Body of pancreas (tissue), 4 donors: Measurements from ENCODE around the gene BRAF. TPM values are rescaled to one million over a fixed set of nuclear protein-coding genes. Genes with fewer than 3 reads are reported as not detected.

Experiments
- ATAC-seq: fragments of 150-250 bp; one replicate; pipeline ENCODE4 v1.9.1; 2016
- DNase-seq, 4 donors: peaks; one replicate each; pipeline ENCODE4 v3.0.0-alpha.2; 2019
- H3K27ac ChIP-seq, 4 donors: fragments of 200-600 bp; sonication (generic); 1 replicate in 3 of 4; 2 replicates in 1 of 4; pipeline versions ENCODE4 v1.5.1 to v1.6.1; 2016 to 2019; ENCODE audit warnings: mild to moderate bottlenecking in 1 of 4, mixed read lengths in 1 of 4, moderate library complexity in 1 of 4
- H3K27me3 ChIP-seq, 2 donors: fragments of 200-600 bp; sonication (generic); one replicate each; pipeline ENCODE4 v1.6.0; 2016; ENCODE audit warnings: mild to moderate bottlenecking in 1 of 2
- H3K36me3 ChIP-seq, 2 donors: fragments of 200-600 bp; sonication (generic); replicated peaks in 1 of 2; 2 replicates each; pipeline ENCODE4 v1.5.1; 2016; ENCODE audit warnings: low read depth in 2 of 2; ENCODE audit not compliant: insufficient read depth in 1 of 2
- H3K4me1 ChIP-seq: fragments of 200-600 bp; sonication (generic); one replicate; pipeline ENCODE4 v1.6.0; 2016
- H3K4me3 ChIP-seq, 2 donors: fragments of 200-600 bp; sonication (generic); 1 replicate in 1 of 2; 2 replicates in 1 of 2; pipeline ENCODE4 v1.5.1; 2016 to 2019
- H3K9me3 ChIP-seq, 3 donors: fragments of 200-600 bp; sonication (generic); 1 replicate in 2 of 3; 2 replicates in 1 of 3; pipeline ENCODE4 v1.5.1; 2016
- POLR2A ChIP-seq, 3 donors: fragments of 450-650 bp; IDR thresholded peaks; one replicate each; pipeline ENCODE4 v1.6.1; 2016; ENCODE audit warnings: antibody characterized with exemption in 3 of 3, mild to moderate bottlenecking in 2 of 3
- WGBS, 2 donors: methylation state at CpG; one replicate each; pipeline ENCODE4 v1.1.5; 2017; 5-methylcytosine and 5-hydroxymethylcytosine counted together
- intact Hi-C: fragments of 100-400 bp; cut with DNase I; formaldehyde crosslinking; loops from one replicate; pipeline ENCODE4 v1.15.1; 2023
- total RNA-seq, 2 donors: library from RNA; depleted of rRNA; stranded (reverse); fragments of >200 nt; gene quantifications; one replicate each; pipeline ENCODE4 v1.1.0, GENCODE V29; 2016
- TF ChIP-seq, protein P1 (sequence below), 7 experiments: fragments of 450-650 bp in 4 of 7; fragments of 200-600 bp in 3 of 7; sonication (generic) in 3 of 7; IDR thresholded peaks; one replicate each; pipeline ENCODE4 v1.5.1; 2016 to 2019; ENCODE audit warnings: antibody characterized with exemption in 7 of 7

The BRAF gene
- total RNA-seq, 2 donors from 2014 or later, result 41.9 to 51.1 TPM

DNA sequence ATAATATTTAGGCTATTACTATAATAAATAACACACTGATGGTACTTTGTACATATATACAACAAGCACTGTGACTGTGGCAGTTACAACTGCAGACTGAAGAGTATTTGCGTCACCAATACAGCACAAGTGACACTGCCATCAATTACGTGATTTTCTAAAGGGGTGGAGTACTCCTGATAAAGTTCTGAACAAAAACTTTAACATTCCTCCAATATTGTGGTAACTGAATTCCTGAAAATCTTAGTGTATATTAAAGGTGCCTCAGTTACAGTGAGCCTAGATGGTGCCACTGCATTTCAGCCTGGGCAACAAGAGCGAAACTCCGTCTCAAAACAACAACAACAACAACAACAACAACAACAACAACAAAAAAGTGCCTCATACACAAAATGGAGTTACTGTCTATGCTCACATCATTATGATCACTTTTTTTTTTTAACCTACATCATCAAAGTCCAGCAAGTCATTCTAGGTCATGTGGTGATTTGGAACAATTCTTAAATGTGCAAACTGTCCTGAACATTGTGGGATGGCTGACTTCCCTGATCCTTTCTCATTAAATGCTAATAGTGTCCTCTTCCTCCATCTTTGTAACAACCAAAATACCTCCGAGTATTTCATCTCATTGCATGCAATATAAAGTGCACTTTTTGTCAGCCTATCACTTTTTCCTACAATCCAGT is 15.1 kb downstream of the BRAF start:
- intact Hi-C loops, result no loop called here
- ATAC-seq (no peak), DNase-seq (no peak)
- WGBS, 2 donors, result 89 to 91% methylated on average over 5 of the region's 5 CpGs
- Histone ChIP-seq H3K4me3 (no peak overlapping the region), H3K9me3 (no peaks in the 10 kb centered on the region), H3K4me1 (peaks cover 25% of the 10 kb centered on the region), H3K27ac (no peak overlapping the region), H3K27me3 (no peaks in the 10 kb centered on the region), H3K36me3 (no peaks in the 10 kb centered on the region)
- TF ChIP-seq, protein P1, sequence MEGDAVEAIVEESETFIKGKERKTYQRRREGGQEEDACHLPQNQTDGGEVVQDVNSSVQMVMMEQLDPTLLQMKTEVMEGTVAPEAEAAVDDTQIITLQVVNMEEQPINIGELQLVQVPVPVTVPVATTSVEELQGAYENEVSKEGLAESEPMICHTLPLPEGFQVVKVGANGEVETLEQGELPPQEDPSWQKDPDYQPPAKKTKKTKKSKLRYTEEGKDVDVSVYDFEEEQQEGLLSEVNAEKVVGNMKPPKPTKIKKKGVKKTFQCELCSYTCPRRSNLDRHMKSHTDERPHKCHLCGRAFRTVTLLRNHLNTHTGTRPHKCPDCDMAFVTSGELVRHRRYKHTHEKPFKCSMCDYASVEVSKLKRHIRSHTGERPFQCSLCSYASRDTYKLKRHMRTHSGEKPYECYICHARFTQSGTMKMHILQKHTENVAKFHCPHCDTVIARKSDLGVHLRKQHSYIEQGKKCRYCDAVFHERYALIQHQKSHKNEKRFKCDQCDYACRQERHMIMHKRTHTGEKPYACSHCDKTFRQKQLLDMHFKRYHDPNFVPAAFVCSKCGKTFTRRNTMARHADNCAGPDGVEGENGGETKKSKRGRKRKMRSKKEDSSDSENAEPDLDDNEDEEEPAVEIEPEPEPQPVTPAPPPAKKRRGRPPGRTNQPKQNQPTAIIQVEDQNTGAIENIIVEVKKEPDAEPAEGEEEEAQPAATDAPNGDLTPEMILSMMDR (IDR thresholded peaks at IDR 0.05), result no peak
- no peak for TF ChIP-seq POLR2A (IDR thresholded peaks at IDR 0.05)

DNA sequence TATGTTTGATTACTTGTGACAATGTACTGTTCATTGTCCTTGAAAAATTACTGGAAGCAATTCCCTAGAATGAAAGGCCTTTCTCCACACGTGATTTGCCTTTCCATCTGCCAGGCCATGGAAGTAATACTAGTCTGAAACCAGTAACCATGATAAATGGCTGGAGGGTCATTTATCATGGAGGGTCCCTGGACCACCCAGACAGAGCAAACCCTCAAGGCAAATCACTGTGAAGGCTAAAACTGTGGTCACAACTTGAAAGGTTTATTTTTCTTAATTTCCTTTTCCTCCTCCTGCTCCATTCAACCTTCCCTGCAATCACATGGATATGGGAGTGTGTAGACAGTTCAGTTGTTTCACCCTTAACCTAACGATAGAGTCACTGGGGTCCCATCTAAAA is 16.4 kb downstream of the BRAF start:
- Histone ChIP-seq H3K4me3 (no peak overlapping the region), H3K27ac (no peak overlapping the region), H3K36me3 (no peaks in the 10 kb centered on the region), H3K4me1 (peaks cover 17% of the 10 kb centered on the region), H3K27me3 (no peaks in the 10 kb centered on the region), H3K9me3 (no peaks in the 10 kb centered on the region)
- ATAC-seq, result no peak
- intact Hi-C loops, result no loop called here
- DNase-seq, result no peak
- no peak for TF ChIP-seq POLR2A (IDR thresholded peaks at IDR 0.05)
- TF ChIP-seq, protein P1 (IDR thresholded peaks at IDR 0.05), result no peak
- WGBS, 2 donors, result 51 to 54% methylated on average over 2 of the region's 2 CpGs

DNA sequence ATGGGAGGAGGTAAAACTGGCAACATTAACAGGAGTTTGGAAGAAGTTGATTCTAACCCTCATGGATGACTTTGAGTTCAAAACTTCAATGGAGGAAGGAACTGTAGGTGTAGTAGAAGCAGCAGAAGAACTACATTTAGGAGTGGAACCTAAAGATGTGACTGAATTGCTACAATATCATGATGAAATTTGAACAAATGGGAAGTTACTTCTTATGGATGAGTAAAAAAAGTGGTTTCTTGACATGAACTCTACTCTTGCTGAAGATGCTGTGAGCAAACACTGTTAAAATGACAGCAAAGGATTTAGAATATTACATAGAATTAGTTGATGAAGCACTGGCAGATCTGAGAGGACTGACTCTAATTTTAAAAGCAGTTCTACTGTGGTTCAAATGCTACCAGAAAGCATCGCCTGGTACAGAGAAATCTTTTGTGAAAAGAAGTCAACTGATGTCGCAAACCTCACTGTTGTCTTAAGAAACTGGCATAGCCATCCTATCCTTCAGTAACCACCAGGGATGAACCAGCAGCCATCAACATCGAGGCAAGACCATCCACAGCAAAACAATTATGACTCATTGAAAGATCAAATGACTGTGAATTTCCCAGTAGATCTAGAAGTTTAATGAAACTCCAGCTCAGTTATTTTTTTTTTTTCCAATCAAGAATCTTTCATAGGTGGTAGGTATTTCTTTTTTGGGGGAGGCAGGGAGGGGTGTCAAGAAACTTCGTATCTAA is 20.8 kb downstream of the BRAF start:
- TF ChIP-seq POLR2A (IDR thresholded peaks at IDR 0.05), result no peak
- TF ChIP-seq, protein P1 (IDR thresholded peaks at IDR 0.05), result no peak
- intact Hi-C loops, result no loop called here
- no peaks in the 10 kb centered on the region for H3K27me3 ChIP-seq
- H3K4me1 ChIP-seq, result peaks cover 8% of the 10 kb centered on the region
- no peak overlapping the region for H3K27ac ChIP-seq
- 92 to 96% methylated on average over 4 of the region's 4 CpGs for WGBS, 2 donors
- no peaks in the 10 kb centered on the region for H3K9me3 ChIP-seq
- no peak overlapping the region for H3K4me3 ChIP-seq
- ATAC-seq, result no peak
- no peak for DNase-seq
- H3K36me3 ChIP-seq, result no peaks in the 10 kb centered on the region

DNA sequence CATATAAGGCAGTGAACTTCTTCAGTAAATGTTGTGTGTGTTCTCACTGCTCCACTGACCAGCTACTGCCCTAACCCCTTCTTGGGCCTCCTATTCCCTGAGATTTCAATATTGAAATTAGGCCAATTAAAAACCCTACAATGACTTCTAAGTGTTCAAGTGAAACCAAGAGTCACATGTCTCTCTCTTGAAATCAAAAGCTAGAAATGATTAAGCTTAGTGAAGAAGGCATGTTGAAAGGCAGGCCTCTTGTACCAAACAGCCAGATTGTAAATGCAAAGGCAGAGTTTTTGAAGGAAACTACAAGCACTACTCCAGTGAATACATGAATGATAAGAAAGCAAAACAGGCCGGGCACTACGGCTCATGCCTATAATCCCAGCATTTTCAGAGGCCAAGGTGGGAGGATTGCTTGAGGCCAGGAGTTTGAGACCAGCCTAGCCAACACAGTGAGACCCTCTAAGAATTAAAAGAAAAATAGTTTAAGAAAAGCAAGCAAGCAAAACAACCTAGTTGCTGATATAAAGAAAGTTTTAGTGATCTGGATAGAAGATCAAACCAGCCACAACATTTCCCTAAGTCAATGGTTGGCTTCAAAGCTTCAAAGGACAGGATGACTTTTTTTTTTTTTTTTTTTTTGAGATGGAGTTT is 22.3 kb downstream of the BRAF start:
- H3K27me3 ChIP-seq, result no peaks in the 10 kb centered on the region
- no peak for TF ChIP-seq POLR2A (IDR thresholded peaks at IDR 0.05)
- TF ChIP-seq, protein P1 (IDR thresholded peaks at IDR 0.05), result no peak
- intact Hi-C loops, result no loop called here
- H3K27ac ChIP-seq, result no peak overlapping the region
- DNase-seq (no peak), ATAC-seq (no peak)
- H3K9me3 ChIP-seq, result no peaks in the 10 kb centered on the region
- WGBS, 2 donors, result 85 to 89% methylated on average over 2 of the region's 2 CpGs
- no peak overlapping the region for H3K4me3 ChIP-seq
- peaks cover 14% of the 10 kb centered on the region for H3K4me1 ChIP-seq
- no peaks in the 10 kb centered on the region for H3K36me3 ChIP-seq
